M059J (cell line): ENCODE data around the gene MAGED1. TPM values are rescaled to one million over a fixed set of nuclear protein-coding genes. Genes with fewer than 3 reads are reported as not detected.

Experiments
- DNase-seq: peaks from one replicate; pipeline ENCODE4 v3.0.0-alpha.2; 2012; ENCODE audit warnings: low read depth
- total RNA-seq: library from RNA; depleted of rRNA; stranded (reverse); fragments of >200 nt; shearing (Covaris generic); gene quantifications from 2 replicates; pipeline ENCODE4 v1.2.3, GENCODE V29; 2014; rRNA removed

The MAGED1 gene
- total RNA-seq, result 387 and 524 TPM in 2 replicates

- peak; percentile 95 for DNase-seq
Measured at GRCh38 chrX:51892921-51893745, at the start of gene MAGED1. TSS of gene MAGED1 (plus strand) at chrX:51893623. CDS start at chrX:51894305, 682 bp downstream.

- no peak for DNase-seq
Measured at GRCh38 chrX:51847463-51847862, 46.0 kb upstream of the MAGED1 start.

GRCh38 chrX:51851507-51852085 lies 41.8 kb upstream of the MAGED1 start:
- no peak for DNase-seq

GRCh38 chrX:51852096-51852495 lies 41.3 kb upstream of the MAGED1 start:
- DNase-seq, result no peak

GRCh38 chrX:51852621-51853020 lies 40.8 kb upstream of the MAGED1 start:
- no peak for DNase-seq

GRCh38 chrX:51853251-51853650 lies 40.2 kb upstream of the MAGED1 start:
- no peak for DNase-seq

GRCh38 chrX:51855698-51856097 lies 37.7 kb upstream of the MAGED1 start:
- no peak for DNase-seq

GRCh38 chrX:51857159-51857733 lies 36.2 kb upstream of the MAGED1 start:
- DNase-seq, result no peak

- DNase-seq, result peak; percentile 32
Measured at GRCh38 chrX:51860679-51861078, 32.7 kb upstream of the MAGED1 start.

GRCh38 chrX:51862920-51863319 lies 30.5 kb upstream of the MAGED1 start:
- DNase-seq, result no peak

GRCh38 chrX:51866210-51866609 lies 27.2 kb upstream of the MAGED1 start:
- DNase-seq, result no peak

- DNase-seq, result no peak
Measured at GRCh38 chrX:51867626-51868025, 25.8 kb upstream of the MAGED1 start.

GRCh38 chrX:51870354-51870753 lies 23.1 kb upstream of the MAGED1 start:
- no peak for DNase-seq

- no peak for DNase-seq
Measured at GRCh38 chrX:51874123-51874522, 19.3 kb upstream of the MAGED1 start.

- no peak for DNase-seq
Measured at GRCh38 chrX:51876441-51876840, 17.0 kb upstream of the MAGED1 start.

- no peak for DNase-seq
Measured at GRCh38 chrX:51878056-51878455, 15.4 kb upstream of the MAGED1 start.

- no peak for DNase-seq
Measured at GRCh38 chrX:51889851-51890250, 3.6 kb upstream of the MAGED1 start.

- DNase-seq, result no peak
Measured at GRCh38 chrX:51891245-51891644, 2.2 kb upstream of the MAGED1 start.

- peak; percentile 72 for DNase-seq
Measured at GRCh38 chrX:51891821-51892551, 1.4 kb upstream of the MAGED1 start.

- peak; percentile 23 for DNase-seq
Measured at GRCh38 chrX:51893931-51894696, 691 bp downstream of the MAGED1 start.

GRCh38 chrX:51894697-51895336 lies 1.4 kb downstream of the MAGED1 start:
- no peak for DNase-seq
